Gastroesophageal sphincter (tissue), 3 donors: ENCODE results near the gene ZFYVE1.

Source experiments
- CTCF ChIP-seq, 4 experiments: fragments of 200-600 bp in 2 of 4; fragments of 450-650 bp in 2 of 4; sonication (generic) in 1 of 4; IDR thresholded peaks; one replicate each; pipeline ENCODE4 v1.5.1; 2017 to 2019; ENCODE audit warnings: antibody characterized with exemption in 4 of 4, mild to moderate bottlenecking in 2 of 4, moderate library complexity in 2 of 4
- POLR2AphosphoS5 ChIP-seq: sonication (generic); formaldehyde crosslinking; IDR thresholded peaks from one replicate; pipeline ENCODE4 v1.6.1; 2017; ENCODE audit warnings: antibody characterized with exemption

GRCh38 chr14:72970058-72970630 lies 56.8 kb downstream of the ZFYVE1 start:
- TF ChIP-seq CTCF (IDR thresholded peaks at IDR 0.05) (no peak), POLR2AphosphoS5 (no peak)
